Smooth muscle cell (in vitro differentiated cells): ENCODE measurements around the gene HTRA3. TPM values are rescaled to one million over a fixed set of nuclear protein-coding genes. Genes with fewer than 3 reads are reported as not detected.

ENCODE experiments used
- polyA plus RNA-seq: library from polyadenylated mRNA; unstranded; fragments of >200 nt; fragmentation: Nextera tagmentation; extraction: Ambion mirVana; gene quantifications from 2 replicates; pipeline ENCODE4 v1.2.1, GENCODE V29; 2016
- total RNA-seq: library from RNA; depleted of rRNA; stranded (reverse); fragments of >200 nt; gene quantifications from 2 replicates; pipeline ENCODE4 v1.2.3, GENCODE V29; 2014

The HTRA3 gene
- total and polyA plus RNA-seq, 2 experiments from 2014 or later: 77.7 to 227 TPM

Other genes starting within 250 kb of the HTRA3 start
- gene ABLIM2, start 110.9 kb upstream of the HTRA3 start, total RNA-seq: not detected in 2 replicates
- gene ABLIM2, start 110.9 kb upstream of the HTRA3 start, polyA plus RNA-seq: 0.08 and 0.30 TPM in 2 replicates
- gene SH3TC1, start 70.5 kb upstream of the HTRA3 start, total RNA-seq: 7.8 TPM in 2 replicates
- gene SH3TC1, start 70.5 kb upstream of the HTRA3 start, polyA plus RNA-seq: 12.1 and 17.7 TPM in 2 replicates
- gene ACOX3, start 171.0 kb downstream of the HTRA3 start, total RNA-seq: 25.0 and 25.9 TPM in 2 replicates
- 23.9 and 27.9 TPM in 2 replicates for gene ACOX3, start 171.0 kb downstream of the HTRA3 start, polyA plus RNA-seq
- 16.6 and 18.7 TPM in 2 replicates for gene TRMT44, start 171.0 kb downstream of the HTRA3 start, total RNA-seq
- gene TRMT44, start 171.0 kb downstream of the HTRA3 start, polyA plus RNA-seq: 5.0 and 8.4 TPM in 2 replicates